SK-N-SH (cell line): ENCODE measurements around the gene KLF3. TPM values are rescaled to one million over a fixed set of nuclear protein-coding genes. Genes with fewer than 3 reads are reported as not detected.

ENCODE experiments used
- CTCF ChIA-PET: fragments of 300-600, 350-600 bp; formaldehyde crosslinking; extraction: SDS; loops from one replicate; lab custom pipeline; 2021; lab: Yijun Ruan, JAX
- POLR2A ChIA-PET: fragments of 350-600 bp; sonication (Branson Sonifier 250); formaldehyde crosslinking; extraction: SDS; loops from one replicate; lab custom pipeline; 2020; ENCODE audit warnings: antibody characterized with exemption, inconsistent platforms; lab: Yijun Ruan, JAX
- DNase-seq: peaks from one replicate; pipeline ENCODE4 v3.0.0; 2012
- H2AFZ ChIP-seq: fragments of 200-600 bp; sonication (generic); 2 replicates; pipeline ENCODE4 v1.8.1; 2016; ENCODE audit warnings: antibody characterized with exemption, mild to moderate bottlenecking, low read depth
- H3F3A ChIP-seq: fragments of 200-600 bp; sonication (generic); replicated peaks from 2 replicates; pipeline ENCODE3; 2016; ENCODE audit warnings: antibody characterized with exemption, mild to moderate bottlenecking; ENCODE audit not compliant: insufficient read depth
- H3K27ac ChIP-seq, 2 experiments: fragments of 200-500 bp in 1 of 2; fragments of 200-600 bp in 1 of 2; sonication (Bioruptor generic) in 1 of 2; sonication (generic), shearing (Covaris generic) in 1 of 2; 2 replicates each; pipeline versions ENCODE4 v1.5.1 to v1.6.1; 2014 to 2016; ENCODE audit warnings: low read depth in 2 of 2, inconsistent platforms in 1 of 2, low read length in 1 of 2, mild to moderate bottlenecking in 1 of 2, mixed read lengths in 1 of 2
- H3K27me3 ChIP-seq: fragments of 200-600 bp; sonication (generic), shearing (Covaris generic); 2 replicates; pipeline ENCODE4 v1.6.1; 2016; ENCODE audit warnings: mixed run types; ENCODE audit not compliant: insufficient read depth
- H3K36me3 ChIP-seq, 2 experiments: fragments of 200-500 bp in 1 of 2; fragments of 200-600 bp in 1 of 2; sonication (Bioruptor generic) in 1 of 2; sonication (generic) in 1 of 2; replicated peaks in 1 of 2; 2 replicates each; pipeline versions ENCODE3 to v1.5.1; 2014 to 2016; ENCODE audit warnings: low read length in 1 of 2, mild to moderate bottlenecking in 1 of 2; ENCODE audit not compliant: insufficient read depth in 2 of 2, control insufficient read depth in 1 of 2
- H3K4me1 ChIP-seq, 2 experiments: fragments of 200-500 bp in 1 of 2; fragments of 200-600 bp in 1 of 2; sonication (Bioruptor generic) in 1 of 2; sonication (generic), shearing (Covaris generic) in 1 of 2; 2 replicates each; pipeline versions ENCODE4 v1.5.1 to v1.6.1; 2014 to 2016; ENCODE audit warnings: low read depth in 1 of 2, low read length in 1 of 2, mixed run types in 1 of 2; ENCODE audit not compliant: insufficient read depth in 2 of 2, control insufficient read depth in 1 of 2
- H3K4me2 ChIP-seq: fragments of 200-600 bp; sonication (generic), shearing (Covaris generic); 2 replicates; pipeline ENCODE4 v1.6.1; 2017; ENCODE audit warnings: mixed run types
- H3K4me3 ChIP-seq, 2 experiments: fragments of 200-500 bp in 1 of 2; fragments of 200-600 bp in 1 of 2; sonication (Bioruptor generic) in 1 of 2; sonication (generic), shearing (Covaris generic) in 1 of 2; 2 replicates each; pipeline versions ENCODE4 v1.5.1 to v1.8.1; 2014 to 2016; ENCODE audit warnings: low read depth in 2 of 2, inconsistent platforms in 1 of 2, low read length in 1 of 2, mild to moderate bottlenecking in 1 of 2, mixed read lengths in 1 of 2, moderate library complexity in 1 of 2
- H3K79me2 ChIP-seq: fragments of 200-600 bp; sonication (generic); 2 replicates; pipeline ENCODE4 v1.8.1; 2017; ENCODE audit warnings: mild to moderate bottlenecking; ENCODE audit not compliant: insufficient read depth
- H3K9ac ChIP-seq: fragments of 200-600 bp; sonication (generic); 2 replicates; pipeline ENCODE4 v1.6.1; 2017; ENCODE audit warnings: mixed run types
- H3K9me2 ChIP-seq: fragments of 200-600 bp; sonication (generic); 2 replicates; pipeline ENCODE4 v1.6.1; 2017; ENCODE audit warnings: mixed run types
- H3K9me3 ChIP-seq: fragments of 200-600 bp; sonication (generic); 2 replicates; pipeline ENCODE4 v1.6.1; 2017; ENCODE audit warnings: mixed run types, mild to moderate bottlenecking, moderate library complexity
- H4K20me1 ChIP-seq: fragments of 200-600 bp; sonication (generic); 2 replicates; pipeline ENCODE4 v1.6.1; 2017; ENCODE audit warnings: mild to moderate bottlenecking, mixed run types; ENCODE audit not compliant: insufficient read depth
- EP300 ChIP-seq, 2 experiments: IDR thresholded peaks; 2 replicates each; pipeline versions ENCODE4 v1.4.0 to v1.6.1; 2012; ENCODE audit warnings: borderline replicate concordance in 1 of 2, low read depth in 1 of 2, low read length in 1 of 2
- FOSL2 ChIP-seq: IDR thresholded peaks from 2 replicates; pipeline ENCODE4 v1.4.0; 2012; ENCODE audit warnings: low read depth, mild to moderate bottlenecking, moderate library complexity, borderline replicate concordance
- IRF3 ChIP-seq: fragments of 150-350 bp; IDR thresholded peaks from 2 replicates; pipeline ENCODE4 v1.6.1; 2016; ENCODE audit warnings: mild to moderate bottlenecking, low read depth, low read length
- JUND ChIP-seq: IDR thresholded peaks from 2 replicates; pipeline ENCODE4 v1.4.0; 2012
- MEF2A ChIP-seq: IDR thresholded peaks from 2 replicates; pipeline ENCODE4 v1.4.0; 2012; ENCODE audit warnings: low read depth, borderline replicate concordance
- POLR2AphosphoS5 ChIP-seq: IDR thresholded peaks from 2 replicates; pipeline ENCODE4 v1.6.1; 2012; ENCODE audit warnings: low read depth, low read length
- REST ChIP-seq: IDR thresholded peaks from 2 replicates; pipeline ENCODE4 v1.6.1; 2012; ENCODE audit warnings: mild to moderate bottlenecking, low read depth, low read length, moderate library complexity
- RFX5 ChIP-seq: IDR thresholded peaks from 2 replicates; pipeline ENCODE4 v1.6.1; 2012; ENCODE audit warnings: mild to moderate bottlenecking, improper control_type of control experiment, low read length
- RXRA ChIP-seq: IDR thresholded peaks from 2 replicates; pipeline ENCODE4 v1.4.0; 2012; ENCODE audit warnings: low read depth, mild to moderate bottlenecking, borderline replicate concordance
- TAF1 ChIP-seq: IDR thresholded peaks from 2 replicates; pipeline ENCODE4 v1.6.1; 2012; ENCODE audit warnings: low read depth, mild to moderate bottlenecking, low read length, moderate library complexity, borderline replicate concordance
- TCF12 ChIP-seq: IDR thresholded peaks from 2 replicates; pipeline ENCODE4 v1.4.0; 2012
- YY1 ChIP-seq: IDR thresholded peaks from 2 replicates; pipeline ENCODE4 v1.4.0; 2012; ENCODE audit warnings: low read depth, mild to moderate bottlenecking
- ZBTB33 ChIP-seq: IDR thresholded peaks from 2 replicates; pipeline ENCODE4 v1.4.0; 2012; ENCODE audit warnings: low read depth, borderline replicate concordance
- WGBS: methylation state at CpG from one replicate; pipeline ENCODE4 v1.1.6; 2017; ENCODE audit warnings: low lambda C conversion rate; 5-methylcytosine and 5-hydroxymethylcytosine counted together
- polyA plus RNA-seq, 3 experiments: library from polyadenylated mRNA; depleted of rRNA; stranded (reverse); fragments of >200 nt; gene quantifications; 2 replicates each; pipeline ENCODE4 v1.2.3, GENCODE V29; 2012

The KLF3 gene
- polyA plus RNA-seq, 1 of the 3 experiments (the other 2 are of a cell fraction): 8.2 TPM

- no peak for TF ChIP-seq REST
- no peak for TF ChIP-seq RXRA
- no peak for TF ChIP-seq RFX5
- TF ChIP-seq TCF12: no peak
- no peak for TF ChIP-seq IRF3
- no peak for TF ChIP-seq MEF2A
- TF ChIP-seq, all 33 proteins: peak for 0
Observed at GRCh38 chr4:38684271-38684670, 20.3 kb downstream of the KLF3 start (continued).

GRCh38 chr4:38684951-38685844 lies 21.2 kb downstream of the KLF3 start:
- ChIA-PET POLR2A (no interaction called here), CTCF (interaction anchor here (0.6 to 3.2 kb wide), 6 partner anchors 9 to 365 kb away, joined by 3 to 14 read pairs (median 4); no protein-coding TSS in a partner anchor)
- H3K27ac ChIP-seq: peak overlapping the region in 1 of 2 experiments; percentile 12; a peak in 1 of 4 replicates
- peaks cover 3 to 21% of the 10 kb centered on the region in 2 experiments; a peak in 3 of 4 replicates for H3K4me1 ChIP-seq
- H3K4me2 ChIP-seq: no peak overlapping the region
- no peaks in the 10 kb centered on the region for H3F3A ChIP-seq
- DNase-seq: peak; percentile 13
- H3K9me2 ChIP-seq: no peaks in the 10 kb centered on the region
- TF ChIP-seq TAF1: no peak
- no peak for TF ChIP-seq YY1
- no peak for TF ChIP-seq TCF12
- TF ChIP-seq FOSL2: no peak
- TF ChIP-seq EP300 (IDR thresholded peaks at IDR 0.05; ENCODE audit: borderline replicate concordance in 1 of 2, low read depth in 1 of 2, low read length in 1 of 2): no peak
- TF ChIP-seq POLR2AphosphoS5: no peak
- TF ChIP-seq JUND: no peak
- TF ChIP-seq ZBTB33: no peak
- H3K79me2 ChIP-seq: peaks cover 93% of the 10 kb centered on the region
- 95% methylated on average over 8 of the region's 8 CpGs for WGBS
- H3K27me3 ChIP-seq: no peaks in the 10 kb centered on the region
- H2AFZ ChIP-seq: no peak overlapping the region
- H4K20me1 ChIP-seq: peaks cover 69% of the 10 kb centered on the region
- H3K9me3 ChIP-seq: no peaks in the 10 kb centered on the region
- H3K36me3 ChIP-seq: peaks cover 48 to 56% of the 10 kb centered on the region in 2 experiments
- no peak overlapping the region for H3K4me3 ChIP-seq
- H3K9ac ChIP-seq: no peak overlapping the region
